Ishikawa (cell line): Measurements from ENCODE around the gene NOS1.

ENCODE experiments used
- CEBPB ChIP-seq: IDR thresholded peaks from 2 replicates; pipeline ENCODE4 v1.6.1; 2012
- EGR1 ChIP-seq: IDR thresholded peaks from 2 replicates; pipeline ENCODE4 v1.6.1; 2012
- EP300 ChIP-seq: IDR thresholded peaks from 2 replicates; pipeline ENCODE4 v1.6.1; 2012; ENCODE audit warnings: borderline replicate concordance
- FOXM1 ChIP-seq: IDR thresholded peaks from 2 replicates; pipeline ENCODE4 v1.6.1; 2012; ENCODE audit warnings: low read depth, borderline replicate concordance
- MAX ChIP-seq: IDR thresholded peaks from 2 replicates; pipeline ENCODE4 v1.6.1; 2012
- NFIC ChIP-seq: IDR thresholded peaks from 2 replicates; pipeline ENCODE4 v1.6.1; 2012
- RAD21 ChIP-seq: IDR thresholded peaks from 2 replicates; pipeline ENCODE4 v1.6.1; 2012; ENCODE audit warnings: low read depth
- TAF1 ChIP-seq: IDR thresholded peaks from 2 replicates; pipeline ENCODE4 v1.6.1; 2012; ENCODE audit warnings: low read depth, mild to moderate bottlenecking
- TCF12 ChIP-seq: IDR thresholded peaks from 2 replicates; pipeline ENCODE4 v1.6.1; 2012; ENCODE audit warnings: low read depth
- TEAD4 ChIP-seq: IDR thresholded peaks from 2 replicates; pipeline ENCODE4 v1.6.1; 2012
- YY1 ChIP-seq: IDR thresholded peaks from 2 replicates; pipeline ENCODE4 v1.6.1; 2012; ENCODE audit warnings: low read depth
- TF ChIP-seq, protein P1 (sequence below): IDR thresholded peaks from 2 replicates; pipeline ENCODE4 v1.6.1; 2012; ENCODE audit warnings: low read depth, mild to moderate bottlenecking

DNA sequence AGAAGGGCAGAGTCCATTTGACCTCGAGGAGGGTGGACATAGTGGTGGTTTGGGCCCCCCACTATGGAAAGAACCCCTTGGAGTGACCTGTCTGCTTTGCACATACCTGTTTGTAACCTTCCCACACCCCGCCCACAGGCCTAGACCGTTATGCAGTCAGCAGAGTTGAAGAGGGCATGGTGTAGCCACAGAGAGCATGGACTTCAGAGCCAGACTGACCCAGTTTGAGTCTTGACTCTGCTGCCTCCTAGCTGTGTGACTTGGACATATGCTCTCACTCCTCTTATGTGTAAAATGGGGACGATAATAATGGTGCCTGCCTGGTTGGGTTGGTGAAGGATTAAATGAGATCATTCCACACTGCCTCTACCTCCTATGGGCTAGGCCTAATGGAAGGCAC is 40.9 kb upstream of the NOS1 start:
- TF ChIP-seq CEBPB: no peak
- no peak for TF ChIP-seq YY1
- TF ChIP-seq MAX: no peak
- no peak for TF ChIP-seq TAF1
- no peak for TF ChIP-seq EGR1
- TF ChIP-seq NFIC: no peak
- TF ChIP-seq FOXM1: no peak
- TF ChIP-seq TEAD4: no peak
- no peak for TF ChIP-seq TCF12
- TF ChIP-seq EP300: no peak
- TF ChIP-seq, protein P1, sequence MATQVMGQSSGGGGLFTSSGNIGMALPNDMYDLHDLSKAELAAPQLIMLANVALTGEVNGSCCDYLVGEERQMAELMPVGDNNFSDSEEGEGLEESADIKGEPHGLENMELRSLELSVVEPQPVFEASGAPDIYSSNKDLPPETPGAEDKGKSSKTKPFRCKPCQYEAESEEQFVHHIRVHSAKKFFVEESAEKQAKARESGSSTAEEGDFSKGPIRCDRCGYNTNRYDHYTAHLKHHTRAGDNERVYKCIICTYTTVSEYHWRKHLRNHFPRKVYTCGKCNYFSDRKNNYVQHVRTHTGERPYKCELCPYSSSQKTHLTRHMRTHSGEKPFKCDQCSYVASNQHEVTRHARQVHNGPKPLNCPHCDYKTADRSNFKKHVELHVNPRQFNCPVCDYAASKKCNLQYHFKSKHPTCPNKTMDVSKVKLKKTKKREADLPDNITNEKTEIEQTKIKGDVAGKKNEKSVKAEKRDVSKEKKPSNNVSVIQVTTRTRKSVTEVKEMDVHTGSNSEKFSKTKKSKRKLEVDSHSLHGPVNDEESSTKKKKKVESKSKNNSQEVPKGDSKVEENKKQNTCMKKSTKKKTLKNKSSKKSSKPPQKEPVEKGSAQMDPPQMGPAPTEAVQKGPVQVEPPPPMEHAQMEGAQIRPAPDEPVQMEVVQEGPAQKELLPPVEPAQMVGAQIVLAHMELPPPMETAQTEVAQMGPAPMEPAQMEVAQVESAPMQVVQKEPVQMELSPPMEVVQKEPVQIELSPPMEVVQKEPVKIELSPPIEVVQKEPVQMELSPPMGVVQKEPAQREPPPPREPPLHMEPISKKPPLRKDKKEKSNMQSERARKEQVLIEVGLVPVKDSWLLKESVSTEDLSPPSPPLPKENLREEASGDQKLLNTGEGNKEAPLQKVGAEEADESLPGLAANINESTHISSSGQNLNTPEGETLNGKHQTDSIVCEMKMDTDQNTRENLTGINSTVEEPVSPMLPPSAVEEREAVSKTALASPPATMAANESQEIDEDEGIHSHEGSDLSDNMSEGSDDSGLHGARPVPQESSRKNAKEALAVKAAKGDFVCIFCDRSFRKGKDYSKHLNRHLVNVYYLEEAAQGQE: no peak
- no peak for TF ChIP-seq RAD21
